ENCODE results near the gene RBAK. TPM values are rescaled to one million over a fixed set of nuclear protein-coding genes. Genes with fewer than 3 reads are reported as not detected.
A peak's percentile ranks its signal among the peaks of the same experiment; 100 is the strongest.

Gene RBAK
- total RNA-seq, 8 experiments from 2014 or later: 6.7 to 18.4 (median 15.1) TPM

DNA sequence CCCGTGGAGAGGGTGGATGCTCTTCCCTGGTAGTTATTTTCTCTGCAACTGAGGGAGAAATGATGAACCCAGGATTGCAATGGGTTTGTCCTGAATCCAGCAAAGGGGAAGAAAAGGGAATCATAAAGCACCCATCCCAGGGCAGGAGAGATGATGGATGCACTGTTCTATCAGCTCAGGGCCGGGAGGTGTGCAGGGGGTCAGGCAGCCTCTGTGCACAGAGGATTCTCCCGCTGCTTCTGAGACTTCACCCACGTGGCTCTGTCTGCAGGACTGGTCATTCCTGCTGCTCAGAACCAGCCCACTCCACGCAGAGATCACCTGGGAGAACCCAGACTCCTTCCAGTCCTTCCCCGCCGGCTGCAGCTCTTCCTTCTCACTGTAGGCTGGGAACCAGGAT, 70.7 kb downstream of the RBAK start:
- 0 to 83% (median 40%) methylated on average over 1 to 2 of the region's 7 CpGs; no CpG with 5 or more reads in 3 of the 10 experiments for WGBS, 10 experiments
- ATAC-seq (replicated peaks in 6 of 8): peak in 4 of 8 experiments; percentile 34 to 58 (median 40)

DNA sequence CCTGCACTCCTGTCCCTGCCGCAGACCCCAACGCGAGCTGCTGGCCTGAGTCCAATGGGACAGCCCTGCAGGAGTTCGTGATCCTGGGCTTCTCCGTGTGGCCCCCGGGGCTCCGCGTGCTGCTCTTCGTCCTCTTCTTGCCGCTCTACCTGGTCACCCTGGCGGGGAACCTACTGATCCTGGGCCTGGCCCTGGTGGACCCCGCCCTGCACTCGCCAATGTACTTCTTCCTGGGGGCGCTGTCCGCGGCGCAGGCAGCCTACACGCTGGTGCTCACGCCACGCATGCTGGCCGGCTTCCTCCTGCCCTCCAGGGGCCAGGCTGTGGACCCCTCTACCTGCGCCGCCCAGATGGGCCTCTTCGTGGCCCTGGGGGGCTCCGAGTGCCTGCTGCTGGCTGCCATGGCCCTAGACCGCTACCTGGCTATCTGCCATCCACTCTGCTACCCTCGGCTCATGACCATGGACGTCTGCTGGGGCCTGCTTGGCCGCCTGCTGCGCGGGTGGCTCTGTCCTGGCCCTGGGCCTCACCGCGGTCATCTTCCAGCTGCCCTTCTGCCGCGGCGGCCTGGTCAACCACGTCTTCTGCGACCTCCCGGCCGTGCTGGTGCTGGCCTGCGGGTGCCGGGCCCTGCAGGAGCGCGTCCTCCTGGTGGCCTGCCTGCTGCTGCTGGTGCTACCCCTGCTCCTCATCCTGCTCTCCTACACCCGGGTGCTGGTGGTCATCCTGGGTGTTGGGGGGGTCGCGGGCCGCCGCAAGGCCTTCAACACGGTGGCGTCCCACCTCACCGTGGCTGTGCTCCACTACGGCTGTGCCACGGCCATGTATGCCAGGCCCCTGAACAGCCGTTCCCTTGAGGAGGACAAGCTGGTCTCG, 71.7 kb downstream of the RBAK start:
- WGBS, 10 experiments: 10 to 96% (median 80%) methylated on average over 1 to 26 of the region's 56 CpGs; no CpG with 5 or more reads in 3 of the 10 experiments
- in situ Hi-C loops (cut with MboI; ENCODE audit: low pct_unique_long_range_greater_than_20kb in 2 of 9, low sequenced_read_pairs in 9 of 9, unreplicated experiment in 9 of 9): no loop called here
- no peaks in the 10 kb centered on the region for H3K4me1 ChIP-seq (replicated peaks in 1 of 2)
- no peak for ATAC-seq (replicated peaks in 6 of 8)
- no peak overlapping the region for H3K4me3 ChIP-seq
- H3K27ac ChIP-seq: no peak overlapping the region

More for the DNA sequence above, 70.7 kb downstream of the RBAK start:
- Histone ChIP-seq H3K4me3 (no peak overlapping the region), H3K4me1 (replicated peaks in 1 of 2) (no peaks in the 10 kb centered on the region), H3K27ac (no peak overlapping the region)
- in situ Hi-C loops (cut with MboI; ENCODE audit: low pct_unique_long_range_greater_than_20kb in 2 of 9, low sequenced_read_pairs in 9 of 9, unreplicated experiment in 9 of 9): no loop called here

Other genes starting within 250 kb of the RBAK start
- gene PAPOLB, start 183.8 kb upstream of the RBAK start, total RNA-seq: under 1 TPM; 0.10 to 0.47 (median 0.25) TPM
- 1 to 10 TPM in 6 of 8 experiments, under 1 TPM in 2; 0.15 to 7.7 (median 4.6) TPM for gene RADIL, start 162.1 kb upstream of the RBAK start, total RNA-seq
- gene MMD2, start 86.7 kb upstream of the RBAK start, total RNA-seq: under 1 TPM in 5 of 8 experiments, not detected in 3; 0.05 to 0.43 (median 0.19) TPM
- gene WIPI2, start 144.4 kb downstream of the RBAK start, total RNA-seq: 100 to 1,000 TPM in 1 of 8 experiments, 10 to 100 TPM in 7; 28.7 to 147 (median 51.1) TPM
- 10 to 100 TPM in 5 of 8 experiments, 1 to 10 TPM in 2, under 1 TPM in 1; 0.81 to 24.9 (median 13.1) TPM for gene SLC29A4, start 237.1 kb downstream of the RBAK start, total RNA-seq

Measured in motor neuron (in vitro differentiated cells).